Measurements from ENCODE around the gene APOBEC3G.

The APOBEC3G gene

GRCh38 chr22:39132871-39133524, 55.9 kb downstream of the APOBEC3G start:
- Histone ChIP-seq H3K4me1 (ENCODE audit: insufficient read depth, low read length) (peaks cover 20% of the 10 kb centered on the region), H3K9ac (ENCODE audit: low read depth, low read length) (no peak overlapping the region), H3K36me3 (ENCODE audit: insufficient read depth, low read length) (no peaks in the 10 kb centered on the region), H3K9me3 (ENCODE audit: control insufficient read depth, insufficient read depth, low read length) (0 out of 2 replicates have a peak, but pooled peaks cover 2% of the 10 kb centered on the region)

- Histone ChIP-seq H3K4me1 (ENCODE audit: insufficient read depth, low read length) (peaks cover 20% of the 10 kb centered on the region), H3K9ac (ENCODE audit: low read depth, low read length) (no peak overlapping the region), H3K9me3 (ENCODE audit: control insufficient read depth, insufficient read depth, low read length) (no peaks in the 10 kb centered on the region), H3K36me3 (ENCODE audit: insufficient read depth, low read length) (no peaks in the 10 kb centered on the region)
These were observed 56.8 kb downstream of the APOBEC3G start for GRCh38 chr22:39133871-39134270.

GRCh38 chr22:39134366-39135091, 57.5 kb downstream of the APOBEC3G start:
- no peaks in the 10 kb centered on the region for H3K9me3 ChIP-seq (ENCODE audit: control insufficient read depth, insufficient read depth, low read length)
- no peaks in the 10 kb centered on the region for H3K36me3 ChIP-seq (ENCODE audit: insufficient read depth, low read length)
- peaks cover 20% of the 10 kb centered on the region for H3K4me1 ChIP-seq (ENCODE audit: insufficient read depth, low read length)
- no peak overlapping the region for H3K9ac ChIP-seq (ENCODE audit: low read depth, low read length)

GRCh38 chr22:39135092-39135896, 58.2 kb downstream of the APOBEC3G start:
- no peak overlapping the region for H3K9ac ChIP-seq (ENCODE audit: low read depth, low read length)
- H3K9me3 ChIP-seq (ENCODE audit: control insufficient read depth, insufficient read depth, low read length), result no peaks in the 10 kb centered on the region
- peaks cover 14% of the 10 kb centered on the region for H3K4me1 ChIP-seq (ENCODE audit: insufficient read depth, low read length)

GRCh38 chr22:39136317-39136716, 59.2 kb downstream of the APOBEC3G start:
- H3K9me3 ChIP-seq (ENCODE audit: control insufficient read depth, insufficient read depth, low read length), result no peaks in the 10 kb centered on the region
- no peaks in the 10 kb centered on the region for H3K36me3 ChIP-seq (ENCODE audit: insufficient read depth, low read length)
- no peak overlapping the region for H3K9ac ChIP-seq (ENCODE audit: low read depth, low read length)
- H3K4me1 ChIP-seq (ENCODE audit: insufficient read depth, low read length), result peaks cover 4% of the 10 kb centered on the region

More at GRCh38 chr22:39135092-39135896, 58.2 kb downstream of the APOBEC3G start:
- no peaks in the 10 kb centered on the region for H3K36me3 ChIP-seq (ENCODE audit: insufficient read depth, low read length)
